SK-N-SH (cell line): Measurements from ENCODE around the gene RGS6. TPM values are rescaled to one million over a fixed set of nuclear protein-coding genes. Genes with fewer than 3 reads are reported as not detected.

Source experiments
- CTCF ChIA-PET: fragments of 300-600, 350-600 bp; formaldehyde crosslinking; extraction: SDS; loops from one replicate; lab custom pipeline; 2021; lab: Yijun Ruan, JAX
- POLR2A ChIA-PET: fragments of 350-600 bp; sonication (Branson Sonifier 250); formaldehyde crosslinking; extraction: SDS; loops from one replicate; lab custom pipeline; 2020; ENCODE audit warnings: antibody characterized with exemption, inconsistent platforms; lab: Yijun Ruan, JAX
- DNase-seq: peaks from one replicate; pipeline ENCODE4 v3.0.0; 2012
- H2AFZ ChIP-seq: fragments of 200-600 bp; sonication (generic); 2 replicates; pipeline ENCODE4 v1.8.1; 2016; ENCODE audit warnings: antibody characterized with exemption, mild to moderate bottlenecking, low read depth
- H3F3A ChIP-seq: fragments of 200-600 bp; sonication (generic); replicated peaks from 2 replicates; pipeline ENCODE3; 2016; ENCODE audit warnings: antibody characterized with exemption, mild to moderate bottlenecking; ENCODE audit not compliant: insufficient read depth
- H3K27ac ChIP-seq, 2 experiments: fragments of 200-500 bp in 1 of 2; fragments of 200-600 bp in 1 of 2; sonication (Bioruptor generic) in 1 of 2; sonication (generic), shearing (Covaris generic) in 1 of 2; 2 replicates each; pipeline versions ENCODE4 v1.5.1 to v1.6.1; 2014 to 2016; ENCODE audit warnings: low read depth in 2 of 2, inconsistent platforms in 1 of 2, low read length in 1 of 2, mild to moderate bottlenecking in 1 of 2, mixed read lengths in 1 of 2
- H3K27me3 ChIP-seq: fragments of 200-600 bp; sonication (generic), shearing (Covaris generic); 2 replicates; pipeline ENCODE4 v1.6.1; 2016; ENCODE audit warnings: mixed run types; ENCODE audit not compliant: insufficient read depth
- H3K36me3 ChIP-seq, 2 experiments: fragments of 200-500 bp in 1 of 2; fragments of 200-600 bp in 1 of 2; sonication (Bioruptor generic) in 1 of 2; sonication (generic) in 1 of 2; replicated peaks in 1 of 2; 2 replicates each; pipeline versions ENCODE3 to v1.5.1; 2014 to 2016; ENCODE audit warnings: low read length in 1 of 2, mild to moderate bottlenecking in 1 of 2; ENCODE audit not compliant: insufficient read depth in 2 of 2, control insufficient read depth in 1 of 2
- H3K4me1 ChIP-seq, 2 experiments: fragments of 200-500 bp in 1 of 2; fragments of 200-600 bp in 1 of 2; sonication (Bioruptor generic) in 1 of 2; sonication (generic), shearing (Covaris generic) in 1 of 2; 2 replicates each; pipeline versions ENCODE4 v1.5.1 to v1.6.1; 2014 to 2016; ENCODE audit warnings: low read depth in 1 of 2, low read length in 1 of 2, mixed run types in 1 of 2; ENCODE audit not compliant: insufficient read depth in 2 of 2, control insufficient read depth in 1 of 2
- H3K4me2 ChIP-seq: fragments of 200-600 bp; sonication (generic), shearing (Covaris generic); 2 replicates; pipeline ENCODE4 v1.6.1; 2017; ENCODE audit warnings: mixed run types
- H3K4me3 ChIP-seq, 2 experiments: fragments of 200-500 bp in 1 of 2; fragments of 200-600 bp in 1 of 2; sonication (Bioruptor generic) in 1 of 2; sonication (generic), shearing (Covaris generic) in 1 of 2; 2 replicates each; pipeline versions ENCODE4 v1.5.1 to v1.8.1; 2014 to 2016; ENCODE audit warnings: low read depth in 2 of 2, inconsistent platforms in 1 of 2, low read length in 1 of 2, mild to moderate bottlenecking in 1 of 2, mixed read lengths in 1 of 2, moderate library complexity in 1 of 2
- H3K79me2 ChIP-seq: fragments of 200-600 bp; sonication (generic); 2 replicates; pipeline ENCODE4 v1.8.1; 2017; ENCODE audit warnings: mild to moderate bottlenecking; ENCODE audit not compliant: insufficient read depth
- H3K9ac ChIP-seq: fragments of 200-600 bp; sonication (generic); 2 replicates; pipeline ENCODE4 v1.6.1; 2017; ENCODE audit warnings: mixed run types
- H3K9me2 ChIP-seq: fragments of 200-600 bp; sonication (generic); 2 replicates; pipeline ENCODE4 v1.6.1; 2017; ENCODE audit warnings: mixed run types
- H3K9me3 ChIP-seq: fragments of 200-600 bp; sonication (generic); 2 replicates; pipeline ENCODE4 v1.6.1; 2017; ENCODE audit warnings: mixed run types, mild to moderate bottlenecking, moderate library complexity
- H4K20me1 ChIP-seq: fragments of 200-600 bp; sonication (generic); 2 replicates; pipeline ENCODE4 v1.6.1; 2017; ENCODE audit warnings: mild to moderate bottlenecking, mixed run types; ENCODE audit not compliant: insufficient read depth
- CHD2 ChIP-seq: fragments of 150-350 bp; IDR thresholded peaks from 2 replicates; pipeline ENCODE4 v1.6.1; 2018; ENCODE audit warnings: low read length; ENCODE audit not compliant: partially characterized antibody
- EP300 ChIP-seq, 2 experiments: IDR thresholded peaks; 2 replicates each; pipeline versions ENCODE4 v1.4.0 to v1.6.1; 2012; ENCODE audit warnings: borderline replicate concordance in 1 of 2, low read depth in 1 of 2, low read length in 1 of 2
- EZH2phosphoT487 ChIP-seq: fragments of 200-600 bp; sonication (generic); IDR thresholded peaks from 2 replicates; pipeline ENCODE4 v1.6.1; 2017; ENCODE audit warnings: low read depth, mixed run types, mild to moderate bottlenecking, antibody characterized with exemption, moderate library complexity, borderline replicate concordance
- FOSL2 ChIP-seq: IDR thresholded peaks from 2 replicates; pipeline ENCODE4 v1.4.0; 2012; ENCODE audit warnings: low read depth, mild to moderate bottlenecking, moderate library complexity, borderline replicate concordance
- FOXJ3 ChIP-seq: sonication (generic); formaldehyde crosslinking; IDR thresholded peaks from 2 replicates; pipeline ENCODE4 v1.5.1; 2020; ENCODE audit warnings: mild to moderate bottlenecking, missing genetic modification reagents
- FOXM1 ChIP-seq: IDR thresholded peaks from 2 replicates; pipeline ENCODE4 v1.4.0; 2012; ENCODE audit warnings: low read depth, mild to moderate bottlenecking
- GATA2 ChIP-seq: sonication (generic); formaldehyde crosslinking; IDR thresholded peaks from 2 replicates; pipeline ENCODE4 v1.5.0; 2020; ENCODE audit warnings: mild to moderate bottlenecking, missing genetic modification reagents
- JUND ChIP-seq: IDR thresholded peaks from 2 replicates; pipeline ENCODE4 v1.4.0; 2012
- MEF2A ChIP-seq: IDR thresholded peaks from 2 replicates; pipeline ENCODE4 v1.4.0; 2012; ENCODE audit warnings: low read depth, borderline replicate concordance
- MXI1 ChIP-seq: IDR thresholded peaks from 2 replicates; pipeline ENCODE4 v1.6.1; 2012; ENCODE audit warnings: mild to moderate bottlenecking, low read depth, low read length, improper control_type of control experiment
- NFIC ChIP-seq: IDR thresholded peaks from 2 replicates; pipeline ENCODE4 v1.4.0; 2012; ENCODE audit warnings: borderline replicate concordance
- RFX5 ChIP-seq: IDR thresholded peaks from 2 replicates; pipeline ENCODE4 v1.6.1; 2012; ENCODE audit warnings: mild to moderate bottlenecking, improper control_type of control experiment, low read length
- RXRA ChIP-seq: IDR thresholded peaks from 2 replicates; pipeline ENCODE4 v1.4.0; 2012; ENCODE audit warnings: low read depth, mild to moderate bottlenecking, borderline replicate concordance
- TAF1 ChIP-seq: IDR thresholded peaks from 2 replicates; pipeline ENCODE4 v1.6.1; 2012; ENCODE audit warnings: low read depth, mild to moderate bottlenecking, low read length, moderate library complexity, borderline replicate concordance
- TCF12 ChIP-seq: IDR thresholded peaks from 2 replicates; pipeline ENCODE4 v1.4.0; 2012
- YY1 ChIP-seq: IDR thresholded peaks from 2 replicates; pipeline ENCODE4 v1.4.0; 2012; ENCODE audit warnings: low read depth, mild to moderate bottlenecking
- WGBS: methylation state at CpG from one replicate; pipeline ENCODE4 v1.1.6; 2017; ENCODE audit warnings: low lambda C conversion rate; 5-methylcytosine and 5-hydroxymethylcytosine counted together
- polyA plus RNA-seq, 3 experiments: library from polyadenylated mRNA; depleted of rRNA; stranded (reverse); fragments of >200 nt; gene quantifications; 2 replicates each; pipeline ENCODE4 v1.2.3, GENCODE V29; 2012
- TF ChIP-seq, protein P1 (sequence below): fragments of 200-600 bp; sonication (generic); IDR thresholded peaks from 2 replicates; pipeline ENCODE4 v1.6.1; 2017; ENCODE audit warnings: antibody characterized with exemption, mild to moderate bottlenecking, moderate library complexity
- TF ChIP-seq, protein P2 (sequence below): IDR thresholded peaks from 2 replicates; pipeline ENCODE4; 2012
- TF ChIP-seq, protein P3 (sequence below): IDR thresholded peaks from 2 replicates; pipeline ENCODE4 v1.4.0; 2012; ENCODE audit warnings: low read depth
- TF ChIP-seq, protein P4 (sequence below): IDR thresholded peaks from 2 replicates; pipeline ENCODE4 v1.4.0; 2012; ENCODE audit warnings: low read depth, borderline replicate concordance

The RGS6 gene
- polyA plus RNA-seq, 1 of the 3 experiments (the other 2 are of a cell fraction), result not detected

DNA sequence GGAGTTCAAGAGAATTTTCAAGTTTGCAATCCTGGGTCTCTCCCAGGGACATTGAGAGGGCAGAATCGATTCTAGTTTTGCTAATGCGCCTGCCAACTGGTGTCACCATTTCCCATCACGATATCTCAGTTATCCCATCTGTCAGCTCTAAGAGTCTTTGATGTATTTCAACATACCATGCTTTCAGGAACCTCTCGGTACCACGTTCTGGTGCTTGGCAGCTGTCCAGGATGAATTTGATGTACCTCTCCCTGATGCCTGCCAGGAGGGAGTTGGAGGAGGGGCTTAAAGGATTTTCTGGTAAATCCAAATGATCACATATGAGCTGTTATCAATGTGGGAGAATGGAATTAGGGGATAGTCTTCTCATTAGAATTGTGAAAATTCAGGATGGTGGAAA is 332.5 kb downstream of the RGS6 start:
- Histone ChIP-seq H3K79me2 (no peaks in the 10 kb centered on the region), H3K36me3 (no peaks in the 10 kb centered on the region), H3K9me3 (no peaks in the 10 kb centered on the region), H3K27me3 (peaks cover 14% of the 10 kb centered on the region; the same call in 1 of the 2 replicates), H2AFZ (no peak overlapping the region), H3K9me2 (no peaks in the 10 kb centered on the region), H3F3A (no peaks in the 10 kb centered on the region), H3K9ac (no peak overlapping the region), H3K4me3 (no peak overlapping the region), H3K4me2 (no peak overlapping the region), H3K4me1 (no peaks in the 10 kb centered on the region), H3K27ac (no peak overlapping the region)
- whole genome bisulfite sequencing, result 1% methylated on average over 5 of the region's 5 CpGs
- ChIA-PET CTCF (no interaction called here), POLR2A (no interaction called here)
- TF ChIP-seq NFIC (no peak), GATA2 (no peak), JUND (no peak), FOSL2 (no peak), TAF1 (no peak), TCF12 (no peak), FOXM1 (no peak), YY1 (no peak), MXI1 (no peak), EZH2phosphoT487 (no peak), MEF2A (no peak), FOXJ3 (CRISPR knock-in tag) (no peak), EP300 (IDR thresholded peaks at IDR 0.05; ENCODE audit: borderline replicate concordance in 1 of 2, low read depth in 1 of 2, low read length in 1 of 2) (no peak), CHD2 (no peak), RXRA (no peak), RFX5 (no peak)
- TF ChIP-seq, protein P1, sequence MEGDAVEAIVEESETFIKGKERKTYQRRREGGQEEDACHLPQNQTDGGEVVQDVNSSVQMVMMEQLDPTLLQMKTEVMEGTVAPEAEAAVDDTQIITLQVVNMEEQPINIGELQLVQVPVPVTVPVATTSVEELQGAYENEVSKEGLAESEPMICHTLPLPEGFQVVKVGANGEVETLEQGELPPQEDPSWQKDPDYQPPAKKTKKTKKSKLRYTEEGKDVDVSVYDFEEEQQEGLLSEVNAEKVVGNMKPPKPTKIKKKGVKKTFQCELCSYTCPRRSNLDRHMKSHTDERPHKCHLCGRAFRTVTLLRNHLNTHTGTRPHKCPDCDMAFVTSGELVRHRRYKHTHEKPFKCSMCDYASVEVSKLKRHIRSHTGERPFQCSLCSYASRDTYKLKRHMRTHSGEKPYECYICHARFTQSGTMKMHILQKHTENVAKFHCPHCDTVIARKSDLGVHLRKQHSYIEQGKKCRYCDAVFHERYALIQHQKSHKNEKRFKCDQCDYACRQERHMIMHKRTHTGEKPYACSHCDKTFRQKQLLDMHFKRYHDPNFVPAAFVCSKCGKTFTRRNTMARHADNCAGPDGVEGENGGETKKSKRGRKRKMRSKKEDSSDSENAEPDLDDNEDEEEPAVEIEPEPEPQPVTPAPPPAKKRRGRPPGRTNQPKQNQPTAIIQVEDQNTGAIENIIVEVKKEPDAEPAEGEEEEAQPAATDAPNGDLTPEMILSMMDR, result no peak
- TF ChIP-seq, protein P2, sequence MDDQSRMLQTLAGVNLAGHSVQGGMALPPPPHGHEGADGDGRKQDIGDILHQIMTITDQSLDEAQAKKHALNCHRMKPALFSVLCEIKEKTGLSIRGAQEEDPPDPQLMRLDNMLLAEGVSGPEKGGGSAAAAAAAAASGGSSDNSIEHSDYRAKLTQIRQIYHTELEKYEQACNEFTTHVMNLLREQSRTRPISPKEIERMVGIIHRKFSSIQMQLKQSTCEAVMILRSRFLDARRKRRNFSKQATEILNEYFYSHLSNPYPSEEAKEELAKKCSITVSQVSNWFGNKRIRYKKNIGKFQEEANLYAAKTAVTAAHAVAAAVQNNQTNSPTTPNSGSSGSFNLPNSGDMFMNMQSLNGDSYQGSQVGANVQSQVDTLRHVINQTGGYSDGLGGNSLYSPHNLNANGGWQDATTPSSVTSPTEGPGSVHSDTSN, result no peak
- TF ChIP-seq, protein P3, sequence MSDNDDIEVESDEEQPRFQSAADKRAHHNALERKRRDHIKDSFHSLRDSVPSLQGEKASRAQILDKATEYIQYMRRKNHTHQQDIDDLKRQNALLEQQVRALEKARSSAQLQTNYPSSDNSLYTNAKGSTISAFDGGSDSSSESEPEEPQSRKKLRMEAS, result no peak
- TF ChIP-seq, protein P4, sequence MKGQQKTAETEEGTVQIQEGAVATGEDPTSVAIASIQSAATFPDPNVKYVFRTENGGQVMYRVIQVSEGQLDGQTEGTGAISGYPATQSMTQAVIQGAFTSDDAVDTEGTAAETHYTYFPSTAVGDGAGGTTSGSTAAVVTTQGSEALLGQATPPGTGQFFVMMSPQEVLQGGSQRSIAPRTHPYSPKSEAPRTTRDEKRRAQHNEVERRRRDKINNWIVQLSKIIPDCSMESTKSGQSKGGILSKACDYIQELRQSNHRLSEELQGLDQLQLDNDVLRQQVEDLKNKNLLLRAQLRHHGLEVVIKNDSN, result no peak
- TF ChIP-seq, all 33 proteins: peak for 0
- DNase-seq, result no peak
- no peaks in the 10 kb centered on the region for H4K20me1 ChIP-seq
